CD4-positive, alpha-beta T cell treated with Interleukin-15 for 4 hours (primary cell): ENCODE measurements around the gene CIAO2B.
"Not testable (repeated sequence)": the region's sequence is repeated elsewhere in the genome, so short reads cannot be mapped to it uniquely, and the experiment has no call there.

Experiments used
- DNase-seq: peaks from one replicate; pipeline ENCODE4 v3.0.0-alpha.2; 2020; ENCODE audit warnings: low spot score

Gene CIAO2B

DNA sequence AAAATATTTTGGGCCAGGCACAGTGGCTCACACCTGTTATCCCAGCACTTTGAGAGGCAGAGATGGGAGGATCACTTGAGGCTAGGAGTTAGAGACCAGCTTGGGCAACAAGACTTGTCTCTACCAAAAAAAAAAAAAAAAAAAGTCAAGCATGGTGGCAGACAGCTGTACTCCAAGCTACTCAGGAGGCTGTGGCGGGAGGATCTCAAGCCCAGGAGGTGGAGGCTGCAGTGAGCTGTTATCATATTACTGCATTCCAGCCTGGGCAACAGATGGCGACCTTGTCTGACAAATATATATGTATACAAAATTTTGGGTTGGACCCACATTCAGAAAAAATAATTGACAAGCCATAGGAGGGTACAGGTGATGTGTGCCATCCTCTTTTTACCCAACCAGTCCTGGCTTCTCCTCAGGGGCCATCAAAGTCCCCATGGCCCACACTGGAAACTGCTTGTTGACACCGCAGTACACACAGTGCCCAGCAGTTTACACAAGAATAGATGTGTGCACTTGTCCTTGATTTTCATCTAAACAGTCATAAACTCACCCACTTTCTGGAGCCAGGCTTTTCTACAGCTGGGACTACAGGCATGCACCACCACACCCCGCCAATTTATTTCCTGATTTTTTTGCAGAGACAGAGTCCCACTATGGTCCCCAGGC, 2.8 kb upstream of the CIAO2B start:
- no peak for DNase-seq

DNA sequence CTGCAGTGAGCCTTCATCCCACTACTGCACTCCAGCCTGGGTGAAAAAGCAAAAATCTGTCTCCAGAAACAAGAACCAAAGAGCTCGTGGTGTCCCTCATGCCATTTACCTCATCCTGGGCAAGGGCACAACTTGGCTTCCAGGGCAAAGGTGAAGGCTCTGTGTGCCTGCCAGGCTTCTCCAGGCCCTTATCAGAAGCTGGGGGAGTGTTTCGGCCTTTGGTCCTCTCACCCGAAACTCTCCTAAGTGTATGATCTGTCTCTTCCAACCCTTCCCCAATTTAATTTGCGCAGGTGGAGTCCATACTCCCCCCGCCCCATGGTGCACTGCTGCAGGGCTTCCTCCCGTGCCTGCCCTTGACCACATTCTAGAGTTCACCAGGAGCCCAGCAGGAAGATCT, 2.3 kb upstream of the CIAO2B start:
- DNase-seq, result no peak

DNA sequence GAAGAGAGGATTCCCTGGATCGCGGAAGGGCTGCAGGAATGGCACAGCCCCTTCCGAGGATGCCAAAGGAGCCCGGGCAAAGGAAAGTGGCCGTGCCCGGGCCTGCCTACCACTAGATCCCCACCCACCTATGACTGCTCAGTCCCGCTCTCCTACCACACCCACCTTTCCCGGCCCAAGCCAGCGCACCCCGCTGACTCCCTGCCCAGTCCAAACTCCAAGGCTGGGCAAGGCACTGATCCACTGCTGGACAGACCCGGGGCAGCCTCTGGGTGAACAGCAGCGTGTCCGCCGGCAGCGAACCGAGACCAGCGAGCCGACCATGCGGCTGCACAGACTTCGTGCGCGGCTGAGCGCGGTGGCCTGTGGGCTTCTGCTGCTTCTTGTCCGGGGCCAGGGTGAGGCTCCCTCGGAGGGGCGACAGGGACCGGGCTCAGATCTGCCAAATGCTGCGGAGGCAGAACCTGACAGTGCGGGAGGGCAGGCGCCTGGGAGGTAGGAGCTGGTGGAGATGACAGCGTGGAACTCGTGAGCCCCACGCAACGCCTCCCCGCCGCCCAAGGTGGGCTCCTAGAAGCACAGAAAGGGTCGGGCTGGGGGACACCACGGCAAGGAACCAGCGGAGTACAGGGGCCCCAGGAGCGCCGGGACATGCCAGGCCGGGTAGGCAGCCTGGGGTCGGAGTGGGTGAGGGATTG, 1.3 kb upstream of the CIAO2B start, which contains the start of gene CES2:
TSS of gene CES2 (plus strand) at position 203 of the 698 bp plus-strand sequence. CDS start at position 323, 120 bp downstream.
- no peak for DNase-seq

DNA sequence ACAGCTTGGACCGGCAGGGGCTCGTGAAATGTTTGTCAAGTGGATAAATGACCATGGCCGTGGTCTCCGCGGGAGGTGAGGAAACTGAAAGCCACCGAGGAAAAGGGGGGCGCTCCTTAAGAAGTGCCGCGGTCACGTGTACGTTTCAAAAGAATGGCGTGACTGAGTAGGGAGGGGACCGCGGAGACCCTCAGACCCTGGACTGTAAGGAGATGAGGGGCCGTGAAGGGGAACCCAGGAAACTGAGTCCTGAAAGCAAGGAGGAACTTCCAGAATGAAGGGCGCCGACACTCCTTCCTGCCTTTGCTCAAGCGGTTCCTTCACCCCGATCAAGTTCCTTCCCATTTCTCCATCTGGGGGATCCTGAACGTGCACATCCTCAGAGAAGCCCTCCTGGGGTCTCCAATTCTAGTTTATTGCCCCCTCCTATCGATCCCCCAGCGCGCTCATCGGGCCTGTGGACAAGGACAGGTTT, 674 bp upstream of the CIAO2B start:
- DNase-seq, result not testable (repeated sequence)

DNA sequence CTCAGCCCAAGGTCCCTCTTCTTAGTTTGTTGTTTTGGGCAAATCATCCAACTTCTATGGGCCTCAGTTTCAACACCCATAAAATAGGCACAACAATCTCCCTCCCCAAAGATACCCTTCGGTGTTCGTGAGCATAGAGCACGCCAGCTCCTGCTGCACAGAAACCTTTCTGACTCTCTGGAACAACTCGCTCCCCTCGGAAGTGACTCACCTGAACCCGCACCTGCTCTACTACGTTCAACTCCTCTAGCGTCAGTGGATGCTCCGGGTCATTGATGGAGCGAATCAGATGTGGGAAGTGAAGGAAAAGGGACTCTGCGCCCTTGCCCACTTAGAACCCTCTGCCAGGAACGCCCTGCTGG, 445 bp downstream of the CIAO2B start:
- DNase-seq, result peak; percentile 51

DNA sequence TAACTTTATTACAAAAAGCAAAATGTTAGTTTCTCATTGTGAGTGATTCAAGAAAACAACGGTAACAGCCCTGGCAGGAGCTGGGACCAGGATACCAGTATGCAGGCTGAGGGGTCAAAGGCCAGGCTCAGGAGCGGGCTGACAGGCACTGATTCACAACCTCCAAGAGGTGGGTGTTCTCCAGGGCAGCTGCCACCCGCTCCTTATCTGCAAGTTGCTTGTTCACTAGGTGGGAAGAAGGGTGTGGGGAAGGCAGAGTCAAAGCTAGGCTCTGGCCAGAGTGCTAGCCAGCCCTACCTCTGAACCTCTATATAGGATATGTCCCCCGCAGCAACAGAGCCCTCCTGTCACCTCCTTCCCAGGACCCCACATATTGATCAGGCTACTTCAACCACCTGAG, 2.1 kb downstream of the CIAO2B start:
- no peak for DNase-seq

DNA sequence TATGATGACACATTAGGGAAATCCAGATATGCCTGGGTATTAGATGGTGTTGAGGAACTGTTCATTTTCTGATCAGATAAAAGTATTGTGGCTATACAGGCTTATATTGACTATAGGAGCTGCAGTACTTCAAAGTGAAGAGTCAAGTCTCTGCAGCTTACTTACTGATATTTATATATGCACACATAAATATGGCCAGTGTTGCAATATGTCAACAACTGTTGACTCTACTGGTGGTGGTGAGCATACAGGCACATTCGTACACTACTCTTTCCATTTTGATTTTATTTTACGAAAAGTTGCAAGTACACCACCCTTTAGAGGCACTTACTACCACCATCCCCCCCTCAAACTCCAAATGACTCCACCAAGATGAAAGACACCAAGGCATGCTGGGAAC, 2.5 kb downstream of the CIAO2B start:
- DNase-seq, result no peak

DNA sequence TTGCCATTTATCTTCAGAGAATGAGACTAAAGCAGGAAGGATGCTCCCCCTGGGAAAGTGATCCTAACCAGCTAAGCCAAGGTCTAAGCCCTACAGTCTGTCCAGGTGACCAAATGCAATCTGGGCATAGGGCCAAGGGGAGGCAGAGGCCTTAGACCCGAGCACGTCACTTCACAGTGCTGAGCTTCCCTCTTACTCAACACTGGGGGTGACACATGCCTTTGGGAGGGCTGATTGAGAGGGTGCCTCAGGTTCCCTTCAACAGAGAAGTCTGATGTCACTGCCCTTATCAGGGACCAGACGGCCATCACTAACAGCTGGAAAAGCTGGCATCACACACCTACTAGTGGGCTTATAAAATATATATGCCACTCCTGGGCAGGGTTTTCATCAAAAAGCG, 4.0 kb downstream of the CIAO2B start:
- no peak for DNase-seq

DNA sequence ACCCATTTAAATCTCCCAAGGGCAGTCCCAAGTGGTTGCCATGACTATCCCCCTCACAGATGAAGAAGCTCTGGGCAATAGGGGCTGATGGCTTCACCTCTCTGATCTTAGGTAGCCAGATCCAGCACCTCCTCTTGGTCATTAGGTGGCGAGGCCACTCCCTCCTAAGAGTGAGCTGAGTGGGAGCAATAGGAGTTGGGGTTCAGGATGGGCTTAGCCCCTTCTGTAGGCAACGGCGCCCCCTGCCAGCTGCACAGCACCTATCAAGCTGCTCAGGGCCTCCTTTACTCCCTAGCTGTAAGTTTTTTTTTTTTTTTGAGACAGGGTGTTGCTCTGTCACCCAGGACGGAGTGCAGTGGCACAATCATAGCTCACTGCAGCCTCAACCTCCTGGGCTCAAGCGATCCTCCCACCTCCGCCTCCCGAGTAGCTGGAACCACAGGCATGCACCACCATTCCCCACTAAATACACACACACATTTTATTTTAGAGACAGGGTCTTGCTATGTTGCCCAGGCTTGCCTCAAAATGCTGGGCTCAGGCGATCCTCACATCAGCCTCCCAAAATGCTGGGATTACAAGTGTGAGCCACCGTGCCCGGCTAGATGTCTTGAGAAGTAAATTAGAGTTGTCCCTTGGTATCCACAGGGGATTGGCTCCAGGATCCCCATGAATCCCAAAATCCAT, 5.4 kb downstream of the CIAO2B start:
- peak; percentile 19 for DNase-seq

DNA sequence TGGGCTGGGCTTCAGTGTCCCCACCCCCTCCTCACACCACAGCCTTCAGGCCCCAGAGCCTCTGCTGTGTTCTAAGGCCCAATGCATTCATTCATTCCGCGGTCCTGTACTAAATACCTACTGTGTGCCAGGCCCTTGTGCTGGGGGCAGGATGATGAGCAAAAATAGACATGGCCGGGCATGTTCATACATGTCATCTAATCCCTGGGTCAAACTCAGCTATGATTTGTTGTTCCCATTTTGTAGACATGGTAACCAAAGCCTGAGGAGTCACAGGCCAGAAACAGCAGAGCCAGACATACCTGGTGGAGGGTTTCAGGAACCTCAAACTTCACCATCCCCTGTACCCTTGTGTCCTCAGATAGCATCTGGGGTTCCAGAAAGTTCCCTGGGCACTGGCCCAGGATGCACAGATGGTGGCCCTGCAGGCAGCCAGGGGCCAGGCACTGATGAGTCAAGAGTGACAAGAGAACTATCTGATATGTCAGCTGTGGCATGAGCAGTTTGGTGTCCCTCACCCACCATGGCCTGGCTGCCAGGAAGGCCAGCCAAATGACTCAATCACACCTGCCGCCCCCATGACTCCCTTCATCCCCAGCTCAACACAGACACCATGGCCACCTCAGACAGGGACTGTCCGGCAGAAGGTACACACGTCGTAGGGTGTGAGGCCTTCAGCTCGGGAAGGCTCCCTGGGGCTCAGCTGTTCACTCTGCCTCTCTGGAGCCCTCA, 6.1 kb downstream of the CIAO2B start:
- no peak for DNase-seq

DNA sequence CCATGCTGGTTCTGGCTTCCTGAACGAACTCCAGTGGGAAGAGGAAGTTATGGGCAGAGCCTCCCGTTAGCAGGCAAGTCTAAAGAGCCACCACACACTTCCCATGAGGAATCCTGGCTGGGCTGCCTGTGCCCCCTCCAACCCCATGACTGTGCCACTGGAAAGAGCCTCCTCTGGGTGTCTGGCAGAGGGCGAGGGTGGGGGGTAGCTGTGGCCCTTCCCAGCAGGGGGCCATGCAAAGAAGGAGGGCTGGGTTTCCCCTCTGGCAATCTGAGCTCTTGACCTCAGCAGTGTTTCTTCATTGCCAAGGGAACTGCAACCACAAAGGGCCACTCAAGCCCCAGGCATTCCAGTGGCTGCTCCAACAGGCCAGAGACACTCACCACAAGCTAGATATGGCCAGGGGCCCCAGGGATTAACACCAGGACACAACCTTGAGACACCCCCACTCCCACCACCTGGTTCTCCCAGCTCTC, 7.2 kb downstream of the CIAO2B start:
- no peak for DNase-seq

DNA sequence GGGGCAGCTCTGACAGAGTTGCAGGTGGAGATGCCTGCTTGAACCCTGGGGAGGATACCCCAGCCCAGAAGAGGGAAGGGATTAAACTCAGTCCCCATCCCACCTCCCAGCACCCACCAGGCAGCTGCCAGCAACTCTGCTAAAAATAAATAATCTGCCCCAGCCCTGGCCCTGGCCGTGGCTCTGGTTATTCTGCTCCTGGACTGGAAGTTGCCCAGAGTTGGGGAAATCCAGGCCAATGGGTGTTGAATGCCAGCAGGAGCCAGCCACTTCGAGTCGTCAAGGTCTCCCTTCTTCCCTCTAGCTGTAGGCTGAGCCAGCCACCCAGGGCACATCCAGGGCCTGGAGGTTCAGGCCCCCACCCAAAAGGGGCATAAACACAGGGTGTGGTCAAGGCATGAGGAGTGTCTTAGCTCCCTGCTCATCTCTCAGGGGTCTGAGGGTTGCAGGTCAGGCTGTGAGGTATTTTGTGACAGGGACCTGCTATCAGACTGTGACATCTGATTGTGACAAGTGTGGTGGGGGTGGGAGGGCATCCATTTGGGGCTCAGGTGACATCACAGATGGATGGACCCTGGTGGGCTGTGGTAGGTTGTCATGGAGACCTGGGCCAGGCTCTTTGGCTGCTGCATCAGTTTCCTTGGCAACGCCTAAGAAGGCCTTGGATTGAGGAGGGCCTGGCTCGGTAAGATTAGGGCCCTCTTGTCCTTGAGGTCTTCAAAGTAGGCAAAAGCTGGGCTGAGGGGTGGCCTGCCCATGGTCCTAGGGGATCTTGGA, 7.8 kb downstream of the CIAO2B start:
- no peak for DNase-seq

DNA sequence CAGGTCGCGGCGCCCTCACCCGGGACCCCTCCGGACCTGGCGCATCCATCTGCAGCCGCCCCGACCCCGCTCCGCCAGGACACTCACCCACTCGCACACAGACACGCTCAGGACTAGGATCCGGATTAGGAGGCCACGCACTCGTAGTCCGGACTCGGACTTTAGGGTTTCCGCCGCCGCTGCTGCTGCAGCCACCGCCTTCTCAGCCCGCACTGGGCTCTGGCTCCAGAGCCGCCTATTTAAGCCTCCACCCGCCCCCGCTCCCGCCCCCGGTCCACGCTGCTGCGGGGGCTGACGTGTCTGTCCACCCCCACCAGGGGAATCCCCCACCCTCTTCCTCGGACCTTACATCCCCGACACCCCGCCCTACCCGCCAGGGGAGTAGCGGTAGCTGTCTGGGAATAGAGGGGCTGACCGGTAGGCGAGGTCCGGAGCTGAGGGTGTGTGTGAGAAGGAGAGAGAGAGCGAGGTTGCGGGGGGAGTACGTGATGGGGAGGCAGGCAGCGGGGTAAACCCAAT, 8.8 kb downstream of the CIAO2B start, which contains the start of gene RRAD:
TSS of gene RRAD (minus strand) at position 214 of the 519 bp plus-strand sequence. CDS start 356 bp downstream, outside the sequence.
- no peak for DNase-seq

DNA sequence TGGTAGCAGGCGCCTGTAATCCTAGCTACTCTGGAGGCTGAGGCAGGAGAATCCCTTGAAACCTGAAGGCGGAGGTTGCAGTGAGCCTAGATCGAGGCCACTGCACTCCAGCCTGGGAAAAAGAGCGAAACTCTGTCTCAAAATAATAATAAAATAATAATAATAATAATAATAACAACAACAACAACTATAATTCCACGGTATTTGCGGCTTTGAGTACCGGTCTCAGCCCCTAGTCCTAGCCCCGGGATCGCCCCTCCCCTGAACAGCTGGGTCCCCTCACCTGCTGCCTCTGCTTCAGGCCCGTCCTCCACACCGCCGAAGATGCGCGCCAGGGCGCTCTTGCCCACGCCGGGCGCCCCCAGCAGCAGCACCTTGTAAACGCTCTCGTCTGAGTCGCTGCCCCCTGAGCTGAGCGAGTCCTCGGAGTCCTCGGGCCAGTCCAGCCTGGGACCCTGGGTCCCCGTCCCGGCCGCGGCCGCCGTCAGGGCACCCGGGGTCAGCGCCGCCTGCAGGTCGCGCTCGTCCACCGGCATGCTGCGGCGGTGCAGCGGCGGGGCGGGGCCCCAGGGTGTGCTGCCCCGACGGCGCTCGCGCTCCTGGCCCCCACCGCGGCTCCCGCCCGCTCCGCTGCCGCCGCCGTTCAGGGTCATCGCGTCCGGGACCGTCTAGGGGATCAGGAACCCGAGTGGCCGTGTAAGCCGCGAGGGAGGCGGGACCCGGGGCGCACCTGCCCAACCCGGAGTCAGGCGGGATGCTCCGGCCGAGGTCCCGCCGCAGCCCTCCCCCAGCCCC, 9.5 kb downstream of the CIAO2B start:
- DNase-seq, result peak; percentile 15

DNA sequence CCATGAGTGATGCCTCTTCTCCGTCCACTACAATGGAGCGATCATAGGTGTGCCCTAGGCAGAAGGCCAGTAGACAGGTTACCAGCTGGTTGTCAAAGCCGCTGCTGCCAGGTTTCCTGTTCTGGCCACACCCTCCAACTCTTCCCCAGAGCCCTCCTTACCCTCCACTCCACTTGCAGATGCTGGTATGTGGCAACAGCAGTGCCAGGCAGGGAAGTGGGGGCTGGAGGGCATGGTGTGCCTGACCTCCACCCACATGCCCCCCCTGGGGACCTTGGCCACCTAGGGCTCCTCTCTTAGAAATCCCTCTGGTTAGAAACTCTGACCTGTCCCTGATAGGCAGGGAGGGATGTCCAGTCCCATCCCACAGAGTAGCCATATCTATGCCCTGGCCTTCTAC, 10.3 kb downstream of the CIAO2B start:
- DNase-seq, result no peak

DNA sequence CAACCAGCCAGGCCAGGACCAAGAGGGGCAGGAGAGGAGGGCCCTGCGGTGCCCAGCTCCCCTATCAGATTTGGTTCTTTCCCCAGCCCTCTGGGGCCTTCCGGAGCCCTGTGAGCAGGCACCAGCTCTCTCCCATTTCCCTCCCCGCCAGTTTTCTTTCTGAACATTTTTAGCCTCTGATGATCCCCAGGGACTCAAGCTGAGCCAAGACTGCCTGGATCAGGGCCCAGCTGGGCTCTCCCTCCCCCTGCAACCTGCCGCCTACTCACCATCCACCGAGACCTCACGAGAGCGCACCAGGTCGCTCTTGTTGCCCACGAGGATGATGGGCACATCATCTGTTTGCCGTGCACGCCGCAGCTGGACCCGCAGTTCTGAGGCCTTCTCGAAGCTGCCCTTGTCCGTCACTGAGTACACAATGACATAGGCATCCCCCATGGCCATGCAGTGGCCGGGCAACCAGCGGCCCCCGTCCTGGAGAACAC, 10.9 kb downstream of the CIAO2B start:
- DNase-seq, result no peak

DNA sequence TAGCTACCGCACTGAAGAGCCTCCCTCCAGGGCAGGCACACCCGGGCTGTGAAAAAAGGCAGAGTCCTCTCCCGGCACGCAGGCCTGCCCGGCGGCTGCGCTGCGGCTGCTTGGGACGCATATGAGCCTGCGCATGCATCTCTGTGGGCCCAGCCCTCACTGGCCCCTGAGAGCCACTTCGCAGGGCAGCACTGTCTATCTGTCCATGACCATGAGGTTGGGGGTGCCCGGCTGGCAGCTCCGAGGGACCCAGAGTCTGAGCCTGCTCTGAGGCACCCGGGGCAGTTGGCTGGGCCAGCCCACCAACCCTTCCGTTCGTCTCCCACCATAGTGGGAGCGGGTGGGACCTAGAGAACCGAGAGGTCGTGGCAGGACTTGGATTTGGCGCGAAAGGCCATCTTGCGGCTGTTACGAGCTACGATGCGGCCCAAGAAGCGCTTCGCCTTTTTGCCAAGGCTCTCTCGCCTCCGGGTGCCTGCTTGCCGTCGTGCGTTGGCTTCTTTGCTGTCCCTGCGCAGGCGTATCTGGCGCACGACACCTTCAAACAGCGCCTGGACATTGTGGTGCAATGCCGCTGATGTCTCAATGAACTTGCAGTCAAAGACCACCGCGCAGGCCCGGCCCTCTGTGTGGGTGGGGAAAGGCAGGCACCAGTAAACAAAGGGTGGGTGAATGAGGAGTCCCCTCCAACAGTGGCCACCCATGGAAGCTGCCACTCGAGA, 12.3 kb downstream of the CIAO2B start:
- no peak for DNase-seq

DNA sequence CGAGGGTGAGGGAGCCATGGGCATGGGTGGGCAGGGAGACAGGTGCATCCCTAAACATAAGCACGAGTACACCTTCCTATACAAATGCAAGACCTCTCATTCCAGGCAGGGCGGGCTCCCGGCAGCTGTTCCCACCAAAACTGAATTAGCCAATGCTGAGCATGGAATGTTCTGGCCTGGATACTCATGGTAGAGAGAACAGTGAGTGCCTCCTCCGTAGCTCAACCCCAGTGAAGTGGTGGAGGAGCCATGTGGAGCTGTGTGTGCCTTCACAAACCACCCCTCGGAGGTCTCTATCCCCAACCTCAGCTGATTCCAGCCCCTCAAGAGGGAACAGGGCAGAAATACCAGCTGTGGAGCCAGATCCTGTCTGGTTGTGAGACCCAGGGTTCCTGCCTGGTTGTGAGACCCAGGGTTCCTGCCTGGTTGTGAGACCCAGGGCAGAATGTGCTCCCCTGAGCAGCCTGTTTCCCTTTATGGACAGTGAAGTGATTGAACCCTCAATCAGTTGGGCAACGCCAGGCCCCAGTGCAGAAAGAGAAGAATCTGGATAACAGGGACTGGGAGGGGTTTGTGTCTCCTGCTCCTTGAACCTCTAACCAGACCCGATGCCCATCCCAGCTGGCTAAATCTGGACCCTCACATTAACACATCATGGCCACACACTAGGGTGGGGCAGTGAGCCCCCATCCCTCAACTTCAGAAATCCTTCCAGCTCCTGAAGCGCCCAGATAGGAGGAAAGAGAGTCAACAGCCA, 13.1 kb downstream of the CIAO2B start:
- DNase-seq, result no peak

DNA sequence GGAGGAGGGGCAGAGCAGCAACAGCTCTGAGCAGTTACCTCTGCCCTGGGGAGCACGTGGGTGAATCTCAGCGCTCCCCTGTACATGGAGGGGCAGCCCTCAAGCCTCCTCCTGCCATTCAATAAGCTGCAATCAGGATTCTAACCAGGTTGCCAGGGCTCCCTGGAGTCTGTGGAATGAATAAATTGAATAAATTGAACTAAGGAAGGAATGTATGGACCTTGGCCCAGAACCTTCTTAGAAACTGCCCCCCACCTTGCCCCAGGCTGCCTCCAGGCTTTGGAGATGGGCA, 14.0 kb downstream of the CIAO2B start:
- DNase-seq, result no peak
